ENCODE data around the gene HS3ST6.
"Not testable (repeated sequence)": the region's sequence is repeated elsewhere in the genome, so short reads cannot be mapped to it uniquely, and the experiment has no call there.

Gene HS3ST6

DNA sequence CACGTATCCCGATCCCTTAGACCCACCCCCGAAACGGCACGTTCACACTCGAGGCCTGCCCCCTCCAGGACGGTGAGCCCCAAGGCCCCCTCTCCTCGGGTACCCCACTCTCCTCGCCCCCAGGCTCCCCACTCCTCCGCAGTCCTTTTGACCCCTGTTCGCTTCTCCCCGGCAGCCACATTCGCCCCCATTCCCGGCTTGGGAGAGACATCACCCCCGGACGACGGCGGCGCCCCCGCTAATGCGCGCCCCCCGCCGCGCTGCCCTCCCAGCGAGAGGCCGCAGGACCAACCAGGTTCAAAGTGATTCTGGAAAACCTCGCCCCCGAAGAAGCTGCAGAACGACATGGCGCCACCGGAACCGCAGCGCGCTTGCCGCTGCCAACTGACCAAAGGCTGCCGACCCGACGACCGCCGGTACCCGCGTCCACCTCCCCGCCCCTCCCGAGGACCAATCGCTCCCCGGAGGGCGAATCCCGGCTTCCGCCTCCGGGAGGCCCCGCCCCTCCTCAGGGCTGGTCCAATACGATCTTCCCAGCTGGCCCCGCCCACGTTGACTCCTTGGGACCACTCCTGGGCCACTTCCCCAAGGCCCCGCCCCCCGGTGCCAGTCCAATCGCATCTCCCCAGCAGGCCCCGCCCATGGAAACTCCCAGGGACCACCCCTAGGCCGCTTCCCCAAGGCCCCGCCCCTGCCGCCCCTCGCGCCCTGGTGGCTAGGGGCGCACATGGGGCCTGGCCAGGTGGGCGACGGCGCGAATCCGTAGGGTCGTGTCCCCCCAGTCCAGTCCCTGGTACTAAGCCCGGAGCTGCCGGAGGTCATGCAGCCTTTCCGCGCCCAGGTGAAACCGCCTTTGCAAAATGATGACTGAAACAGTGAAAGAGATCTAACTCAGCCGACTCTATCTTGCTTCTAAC, 24.9 kb upstream of the HS3ST6 start, which contains the start of gene MSRB1:
Gene MSRB1 (minus strand): TSS at position 390 of the 917 bp plus-strand sequence. CDS start 43 bp downstream, at position 347.
- TF ChIP-seq, protein P1, sequence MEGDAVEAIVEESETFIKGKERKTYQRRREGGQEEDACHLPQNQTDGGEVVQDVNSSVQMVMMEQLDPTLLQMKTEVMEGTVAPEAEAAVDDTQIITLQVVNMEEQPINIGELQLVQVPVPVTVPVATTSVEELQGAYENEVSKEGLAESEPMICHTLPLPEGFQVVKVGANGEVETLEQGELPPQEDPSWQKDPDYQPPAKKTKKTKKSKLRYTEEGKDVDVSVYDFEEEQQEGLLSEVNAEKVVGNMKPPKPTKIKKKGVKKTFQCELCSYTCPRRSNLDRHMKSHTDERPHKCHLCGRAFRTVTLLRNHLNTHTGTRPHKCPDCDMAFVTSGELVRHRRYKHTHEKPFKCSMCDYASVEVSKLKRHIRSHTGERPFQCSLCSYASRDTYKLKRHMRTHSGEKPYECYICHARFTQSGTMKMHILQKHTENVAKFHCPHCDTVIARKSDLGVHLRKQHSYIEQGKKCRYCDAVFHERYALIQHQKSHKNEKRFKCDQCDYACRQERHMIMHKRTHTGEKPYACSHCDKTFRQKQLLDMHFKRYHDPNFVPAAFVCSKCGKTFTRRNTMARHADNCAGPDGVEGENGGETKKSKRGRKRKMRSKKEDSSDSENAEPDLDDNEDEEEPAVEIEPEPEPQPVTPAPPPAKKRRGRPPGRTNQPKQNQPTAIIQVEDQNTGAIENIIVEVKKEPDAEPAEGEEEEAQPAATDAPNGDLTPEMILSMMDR (IDR thresholded peaks at IDR 0.05; ENCODE audit: low read depth, low read length): no peak
- peak; percentile 95 for DNase-seq (ENCODE audit: extremely low read depth, low read depth)

DNA sequence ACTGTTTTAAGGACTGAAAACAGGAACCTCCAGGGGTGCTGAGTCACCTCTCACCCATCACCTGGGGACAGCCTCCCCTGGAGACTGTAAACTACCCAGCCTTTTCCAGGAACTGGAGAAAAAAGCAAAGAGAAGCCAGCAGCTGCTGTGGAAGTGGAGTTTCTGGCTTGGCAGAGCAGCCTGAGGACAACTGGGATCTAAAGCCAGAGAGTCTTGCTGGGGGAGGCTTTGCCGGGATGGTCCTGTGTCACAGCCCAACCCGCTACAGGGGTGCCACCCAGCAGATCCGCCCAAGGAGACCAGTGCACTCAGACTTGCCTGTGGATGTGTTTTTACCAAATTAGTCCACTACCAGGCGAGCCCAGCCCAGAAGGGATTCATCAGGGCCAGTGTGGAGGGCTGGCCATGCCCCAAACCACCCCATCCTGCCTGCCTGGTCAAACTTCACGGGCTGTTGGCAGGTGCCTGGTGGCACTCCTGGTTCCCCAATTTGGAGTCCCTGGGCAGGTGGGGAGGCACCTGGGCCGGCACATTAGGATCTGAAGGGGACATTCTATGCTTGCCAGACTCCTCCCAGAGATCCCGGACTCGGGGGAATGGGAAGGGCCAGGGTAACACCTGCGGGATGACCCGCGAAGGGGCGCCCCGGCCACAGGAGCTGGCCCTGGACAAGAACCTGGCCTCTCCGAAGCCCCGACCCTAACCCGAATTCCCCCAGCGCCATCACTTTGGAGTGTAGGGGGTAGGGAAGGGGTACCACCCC, 24.0 kb upstream of the HS3ST6 start:
- DNase-seq (ENCODE audit: extremely low read depth, low read depth): no peak

DNA sequence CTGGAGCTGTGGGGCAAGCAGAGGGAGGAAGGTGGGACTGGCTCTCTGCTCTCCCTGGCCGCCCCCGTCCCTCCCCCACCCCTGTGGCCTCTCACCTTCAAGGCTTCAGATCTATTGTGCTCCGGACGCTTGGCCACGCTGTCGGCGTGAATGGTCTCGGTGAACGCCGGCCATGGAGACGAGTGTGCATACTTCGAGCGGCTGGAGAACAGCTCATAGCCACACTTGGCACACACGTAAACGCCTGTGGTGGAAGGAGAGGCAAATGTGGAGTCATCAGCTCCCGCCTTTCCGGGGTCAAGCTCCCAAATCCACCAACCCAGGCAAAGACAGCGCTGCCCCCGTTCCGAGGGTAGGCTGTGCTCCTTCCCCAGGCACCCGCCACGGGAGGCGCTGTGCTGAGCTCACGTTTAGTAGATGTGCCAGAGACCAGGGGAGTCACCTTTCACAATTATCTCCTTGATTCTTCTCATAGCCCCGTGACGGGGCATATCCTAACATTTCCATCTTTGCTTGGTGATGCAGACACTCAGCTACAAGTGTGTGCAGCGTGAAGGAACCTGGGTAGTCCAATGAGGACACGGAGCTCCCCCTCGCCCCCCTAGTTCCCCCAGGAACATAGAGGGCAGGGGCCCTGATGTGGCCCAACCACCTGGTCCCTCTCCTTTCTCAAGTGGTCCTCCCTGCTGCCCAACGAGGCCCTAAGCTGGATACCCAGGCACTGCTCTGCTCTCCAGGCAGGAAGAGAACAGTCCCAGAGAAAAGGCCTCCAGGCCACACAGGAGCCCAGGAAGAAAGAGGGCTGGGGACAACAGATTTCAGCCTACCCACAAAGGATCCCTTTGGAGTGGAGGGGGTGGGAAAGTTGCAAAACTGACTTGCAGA, 23.2 kb upstream of the HS3ST6 start:
- TF ChIP-seq, protein P1 (IDR thresholded peaks at IDR 0.05; ENCODE audit: low read depth, low read length): no peak
- no peak for DNase-seq (ENCODE audit: extremely low read depth, low read depth)

More for the DNA sequence above, 24.0 kb upstream of the HS3ST6 start:
- TF ChIP-seq, protein P1 (IDR thresholded peaks at IDR 0.05; ENCODE audit: low read depth, low read length): no peak

DNA sequence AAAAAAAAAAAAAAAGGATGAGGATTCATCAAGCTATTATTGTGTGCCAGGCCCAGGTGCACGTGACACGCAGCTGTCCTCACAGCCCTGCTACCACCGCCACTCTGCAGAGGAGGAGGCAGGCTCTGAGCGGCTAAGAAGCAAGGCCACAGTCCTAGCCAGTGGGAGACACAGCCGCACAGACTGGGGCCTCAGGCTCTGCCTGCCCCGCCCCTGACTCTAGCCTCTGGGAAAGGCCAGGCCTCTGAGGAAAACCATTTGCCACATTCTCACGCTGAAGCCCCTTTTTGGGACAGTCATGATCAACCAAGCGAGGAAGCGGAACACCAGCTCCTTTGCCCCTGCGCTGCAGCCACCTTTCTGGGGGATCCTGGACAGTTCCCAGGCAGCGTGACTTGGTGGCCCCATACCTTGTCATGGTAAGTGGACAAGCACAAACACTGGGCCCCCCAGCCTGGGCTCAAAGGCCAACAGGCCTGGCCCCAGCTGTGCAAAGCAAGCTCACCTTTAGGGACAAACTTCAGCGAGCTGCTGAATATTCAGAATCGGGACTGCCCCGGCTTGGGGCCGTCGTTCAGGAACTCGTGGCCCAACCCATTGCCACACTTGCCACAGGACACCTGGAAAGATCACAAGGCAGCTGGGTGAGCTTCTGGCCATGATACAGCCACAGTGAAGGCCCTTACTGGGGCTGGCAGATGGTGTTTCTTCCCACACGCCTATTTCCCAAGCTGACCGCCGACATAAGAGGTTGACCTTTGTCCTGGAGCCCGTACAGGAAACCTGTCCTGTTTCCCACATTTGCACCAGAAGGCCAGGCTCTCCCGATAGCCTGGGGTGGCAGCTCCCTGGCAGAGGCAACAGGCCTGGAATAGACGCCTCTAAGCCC, 22.3 kb upstream of the HS3ST6 start:
- TF ChIP-seq, protein P1 (IDR thresholded peaks at IDR 0.05; ENCODE audit: low read depth, low read length): no peak
- DNase-seq (ENCODE audit: extremely low read depth, low read depth): no peak

- not testable (repeated sequence) for DNase-seq (ENCODE audit: extremely low read depth, low read depth)
Observed at GRCh38 chr16:1939833-1940232, 21.6 kb upstream of the HS3ST6 start.

- TF ChIP-seq, protein P1 (IDR thresholded peaks at IDR 0.05; ENCODE audit: low read depth, low read length): no peak
- DNase-seq (ENCODE audit: extremely low read depth, low read depth): no peak
Observed at GRCh38 chr16:1938910-1939309, 20.7 kb upstream of the HS3ST6 start.
